ENCODE results near the gene GTSE1.

- TF ChIP-seq CTCF (conservative IDR thresholded peaks at IDR 0.05; ENCODE audit: low read depth, low read length) (no peak), EZH2 (IDR thresholded peaks at IDR 0.05; ENCODE audit: borderline replicate concordance, low read depth, low read length, poor library complexity, severe bottlenecking) (no peak)
Measured at GRCh38 chr22:46319319-46319718, 22.6 kb downstream of the GTSE1 start.

All from A673 (cell line).